PC-9 (cell line): Measurements from ENCODE around the gene SHISAL1. TPM values are rescaled to one million over a fixed set of nuclear protein-coding genes. Genes with fewer than 3 reads are reported as not detected.

ENCODE experiments used
- BruUV-seq: library from RNA; stranded (reverse); fragments of 400-500 nt; replicated peaks from 2 replicates; lab custom pipeline; 2021; lab: Mats Ljungman, UMichigan
- CTCF ChIA-PET: fragments of 300-600 bp; sonication (Branson Sonifier 250); formaldehyde crosslinking; loops from one replicate; lab custom pipeline; 2022; ENCODE audit warnings: antibody characterized with exemption; lab: Charles Lee
- POLR2A ChIA-PET: fragments of 300-600 bp; sonication (Branson Sonifier 250); formaldehyde crosslinking; loops from one replicate; lab custom pipeline; 2022; ENCODE audit warnings: antibody characterized with exemption; ENCODE audit not compliant: unreplicated experiment; lab: Charles Lee
- DNase-seq, 2 experiments: peaks; one replicate each; pipeline versions ENCODE4 v3.0.0 to v3.0.0-alpha.2; 2015 to 2022; ENCODE audit warnings: mixed read lengths in 1 of 2
- H2AFZ ChIP-seq: fragments of 200-600 bp; sonication (generic); 2 replicates; pipeline ENCODE4 v1.8.1; 2017; ENCODE audit warnings: antibody characterized with exemption
- H3F3A ChIP-seq: fragments of 200-600 bp; sonication (generic); 2 replicates; pipeline ENCODE4 v1.8.1; 2017; ENCODE audit warnings: antibody characterized with exemption, mild to moderate bottlenecking, low read depth; ENCODE audit not compliant: insufficient read depth
- H3K27ac ChIP-seq: fragments of 200-600 bp; sonication (generic); 2 replicates; pipeline ENCODE4 v1.6.1; 2016; ENCODE audit warnings: mixed run types
- H3K27me3 ChIP-seq: fragments of 200-600 bp; sonication (generic); 2 replicates; pipeline ENCODE4 v1.6.1; 2016; ENCODE audit warnings: low read depth, mixed run types; ENCODE audit not compliant: insufficient read depth
- H3K36me3 ChIP-seq: fragments of 200-600 bp; sonication (generic); 2 replicates; pipeline ENCODE4 v1.6.1; 2016; ENCODE audit warnings: low read depth, mixed run types
- H3K4me1 ChIP-seq: fragments of 200-600 bp; sonication (generic); replicated peaks from 2 replicates; pipeline ENCODE4 v1.6.1; 2016; ENCODE audit warnings: mixed run types; ENCODE audit not compliant: insufficient read depth
- H3K4me2 ChIP-seq: fragments of 200-600 bp; sonication (generic); 2 replicates; pipeline ENCODE4 v1.6.1; 2017; ENCODE audit warnings: mixed run types
- H3K4me3 ChIP-seq: fragments of 200-600 bp; sonication (generic); 2 replicates; pipeline ENCODE4 v1.6.1; 2016; ENCODE audit warnings: mixed run types
- H3K79me2 ChIP-seq: fragments of 200-600 bp; sonication (generic); 2 replicates; pipeline ENCODE4 v1.6.1; 2017; ENCODE audit warnings: low read depth, mixed run types
- H3K9me2 ChIP-seq: fragments of 200-600 bp; sonication (generic); 2 replicates; pipeline ENCODE4 v1.8.1; 2017; ENCODE audit warnings: mild to moderate bottlenecking; ENCODE audit not compliant: insufficient read depth
- H3K9me3 ChIP-seq: fragments of 200-600 bp; sonication (generic); 2 replicates; pipeline ENCODE4 v1.8.1; 2016; ENCODE audit warnings: low read depth; ENCODE audit not compliant: insufficient read depth
- H4K20me1 ChIP-seq: fragments of 200-600 bp; sonication (generic); 2 replicates; pipeline ENCODE4 v1.8.1; 2017; ENCODE audit not compliant: insufficient read depth
- CTCF ChIP-seq: fragments of 200-600 bp; sonication (generic); conservative IDR thresholded peaks from 2 replicates; pipeline ENCODE4 v1.6.1; 2017; ENCODE audit warnings: mixed run types, antibody characterized with exemption, mild to moderate bottlenecking, moderate library complexity
- EZH2 ChIP-seq: fragments of 200-600 bp; sonication (generic); IDR thresholded peaks from 2 replicates; pipeline ENCODE4 v1.8.0; 2017; ENCODE audit warnings: antibody characterized with exemption, low read depth
- intact Hi-C: fragments of 100-400 bp; cut with micrococcal nuclease; formaldehyde crosslinking; loops from one replicate; pipeline ENCODE4 v1.10.0; 2022; ENCODE audit not compliant: unreplicated experiment
- total RNA-seq: library from RNA; stranded (reverse); gene quantifications from 2 replicates; pipeline ENCODE4 v1.2.3, GENCODE V29; 2021

Gene SHISAL1
- total RNA-seq, 1 experiment from 2014 or later = 0.94 TPM

- Histone ChIP-seq H2AFZ (no peak overlapping the region), H3K9me2 (no peaks in the 10 kb centered on the region), H3K79me2 (no peaks in the 10 kb centered on the region), H3K36me3 (no peaks in the 10 kb centered on the region), H3K4me2 (no peak overlapping the region), H3F3A (no peaks in the 10 kb centered on the region; the same call in 1 of the 2 replicates), H3K4me1 (no peaks in the 10 kb centered on the region), H4K20me1 (no peaks in the 10 kb centered on the region), H3K9me3 (no peaks in the 10 kb centered on the region), H3K27me3 (no peaks in the 10 kb centered on the region), H3K27ac (no peak overlapping the region), H3K4me3 (no peak overlapping the region)
- TF ChIP-seq EZH2 = no peak
- no peak for TF ChIP-seq CTCF
- no TSS peak for BruUV-seq
- no peak for DNase-seq
- CTCF ChIA-PET = no interaction called here
- POLR2A ChIA-PET = no interaction called here
- intact Hi-C loops = no loop called here
Measured at GRCh38 chr22:44270556-44270880, 42.2 kb downstream of the SHISAL1 start.

- Histone ChIP-seq H3K4me3 (no peak overlapping the region), H3F3A (no peaks in the 10 kb centered on the region; the same call in 1 of the 2 replicates), H3K9me3 (no peaks in the 10 kb centered on the region), H3K4me1 (no peaks in the 10 kb centered on the region), H3K36me3 (no peaks in the 10 kb centered on the region), H3K27ac (no peak overlapping the region), H2AFZ (no peak overlapping the region), H3K27me3 (no peaks in the 10 kb centered on the region), H3K9me2 (no peaks in the 10 kb centered on the region), H3K79me2 (no peaks in the 10 kb centered on the region), H3K4me2 (no peak overlapping the region), H4K20me1 (no peaks in the 10 kb centered on the region)
- POLR2A ChIA-PET = no interaction called here
- CTCF ChIA-PET = no interaction called here
- TF ChIP-seq CTCF = no peak
- TF ChIP-seq EZH2 = no peak
- BruUV-seq = no TSS peak
- no peak for DNase-seq
- intact Hi-C loops = no loop called here
Measured at GRCh38 chr22:44269757-44270555, 42.8 kb downstream of the SHISAL1 start.

- no TSS peak for BruUV-seq
- no peak overlapping the region for H3K4me3 ChIP-seq
- DNase-seq = no peak
- H2AFZ ChIP-seq = no peak overlapping the region
- ChIA-PET CTCF (no interaction called here), POLR2A (no interaction called here)
- TF ChIP-seq CTCF (no peak), EZH2 (no peak)
- H3F3A ChIP-seq = no peaks in the 10 kb centered on the region; the same call in 1 of the 2 replicates
- H4K20me1 ChIP-seq = no peaks in the 10 kb centered on the region
- no peaks in the 10 kb centered on the region for H3K9me3 ChIP-seq
- H3K4me1 ChIP-seq = no peaks in the 10 kb centered on the region
- H3K36me3 ChIP-seq = no peaks in the 10 kb centered on the region
- no peak overlapping the region for H3K4me2 ChIP-seq
- no peak overlapping the region for H3K27ac ChIP-seq
- no peaks in the 10 kb centered on the region for H3K9me2 ChIP-seq
- intact Hi-C loops = no loop called here
- H3K27me3 ChIP-seq = no peaks in the 10 kb centered on the region
- no peaks in the 10 kb centered on the region for H3K79me2 ChIP-seq
Measured at GRCh38 chr22:44269117-44269498, 43.6 kb downstream of the SHISAL1 start.
